GM10266 (cell line): ENCODE results near the gene BICDL1.

Experiments used
- DNase-seq: peaks from one replicate; pipeline ENCODE4 v3.0.0; 2012; ENCODE audit errors: extremely low spot score
- TF ChIP-seq, protein P1 (sequence below): IDR thresholded peaks from 2 replicates; pipeline ENCODE4 v1.5.1; 2012; ENCODE audit warnings: mild to moderate bottlenecking, low read depth; ENCODE audit not compliant: control insufficient read depth, insufficient read depth; ENCODE audit errors: missing control alignments

BICDL1 gene

DNA sequence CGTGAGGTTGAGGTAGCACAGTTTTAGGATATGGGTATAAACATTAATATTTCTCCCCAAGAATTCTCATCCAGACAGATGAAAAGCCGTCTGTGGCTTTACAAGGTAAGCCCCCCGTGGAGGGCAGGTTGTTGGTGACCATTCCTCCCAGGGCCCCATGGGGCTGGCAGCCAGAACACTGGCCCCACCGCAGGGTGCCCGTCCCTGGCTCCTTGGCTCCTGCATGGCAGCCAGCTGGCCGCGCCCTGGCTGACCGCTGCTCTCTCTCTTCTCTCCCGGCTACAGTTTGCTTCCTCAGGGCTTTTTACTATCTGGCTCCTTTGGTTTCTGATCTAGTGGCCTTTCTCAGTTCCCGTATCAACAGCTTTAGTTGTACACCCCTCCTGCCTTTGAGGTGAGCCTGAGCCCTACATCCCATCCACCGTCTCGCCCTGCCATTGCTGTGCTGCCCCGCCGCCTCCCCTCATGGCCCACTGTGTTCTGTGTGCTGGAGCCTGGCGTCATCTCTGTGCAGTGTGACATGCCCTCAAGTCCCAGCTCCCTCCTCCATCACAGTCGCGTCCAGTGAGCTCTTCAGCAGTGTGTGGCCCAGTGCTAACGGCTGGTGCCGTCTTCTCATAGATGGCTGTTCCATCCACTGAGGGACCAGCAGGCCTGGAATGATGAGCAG is 101.7 kb downstream of the BICDL1 start:
- TF ChIP-seq, protein P1, sequence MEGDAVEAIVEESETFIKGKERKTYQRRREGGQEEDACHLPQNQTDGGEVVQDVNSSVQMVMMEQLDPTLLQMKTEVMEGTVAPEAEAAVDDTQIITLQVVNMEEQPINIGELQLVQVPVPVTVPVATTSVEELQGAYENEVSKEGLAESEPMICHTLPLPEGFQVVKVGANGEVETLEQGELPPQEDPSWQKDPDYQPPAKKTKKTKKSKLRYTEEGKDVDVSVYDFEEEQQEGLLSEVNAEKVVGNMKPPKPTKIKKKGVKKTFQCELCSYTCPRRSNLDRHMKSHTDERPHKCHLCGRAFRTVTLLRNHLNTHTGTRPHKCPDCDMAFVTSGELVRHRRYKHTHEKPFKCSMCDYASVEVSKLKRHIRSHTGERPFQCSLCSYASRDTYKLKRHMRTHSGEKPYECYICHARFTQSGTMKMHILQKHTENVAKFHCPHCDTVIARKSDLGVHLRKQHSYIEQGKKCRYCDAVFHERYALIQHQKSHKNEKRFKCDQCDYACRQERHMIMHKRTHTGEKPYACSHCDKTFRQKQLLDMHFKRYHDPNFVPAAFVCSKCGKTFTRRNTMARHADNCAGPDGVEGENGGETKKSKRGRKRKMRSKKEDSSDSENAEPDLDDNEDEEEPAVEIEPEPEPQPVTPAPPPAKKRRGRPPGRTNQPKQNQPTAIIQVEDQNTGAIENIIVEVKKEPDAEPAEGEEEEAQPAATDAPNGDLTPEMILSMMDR = no peak
- DNase-seq = no peak

DNA sequence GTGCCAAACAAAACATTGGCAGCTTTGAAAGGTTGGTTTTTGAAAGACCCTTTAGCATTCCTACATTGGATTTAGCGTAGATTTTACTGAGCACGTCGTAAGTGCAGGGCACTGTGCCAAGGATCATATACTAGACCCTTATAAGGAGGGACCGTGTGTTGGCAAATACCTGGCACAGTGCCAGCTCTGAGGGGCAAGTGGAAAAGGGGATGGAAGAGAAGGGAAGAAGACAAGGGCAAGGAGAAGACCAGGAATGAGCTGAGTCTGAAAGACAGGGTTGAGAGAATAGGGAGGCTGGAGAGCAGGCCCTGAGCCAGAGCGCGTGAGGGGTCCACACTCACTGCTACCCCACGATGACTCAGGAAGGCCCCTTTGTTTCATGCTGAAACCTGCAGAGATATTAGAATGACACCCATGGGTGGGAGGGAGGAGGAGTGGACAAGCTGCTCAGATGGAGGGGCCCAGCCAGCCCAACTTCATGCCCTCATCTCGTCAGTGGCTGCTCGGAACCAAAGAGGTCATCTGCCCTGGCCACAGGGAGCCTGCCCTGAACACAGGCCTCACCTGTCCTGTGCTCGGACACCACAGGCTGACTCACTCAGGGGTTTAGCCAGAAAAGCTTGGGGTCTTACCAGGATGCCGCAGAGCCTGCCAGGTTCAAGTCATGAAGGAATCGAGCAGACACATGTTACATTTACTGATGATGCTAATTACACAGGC is 102.5 kb downstream of the BICDL1 start:
- TF ChIP-seq, protein P1 = no peak
- no peak for DNase-seq

DNA sequence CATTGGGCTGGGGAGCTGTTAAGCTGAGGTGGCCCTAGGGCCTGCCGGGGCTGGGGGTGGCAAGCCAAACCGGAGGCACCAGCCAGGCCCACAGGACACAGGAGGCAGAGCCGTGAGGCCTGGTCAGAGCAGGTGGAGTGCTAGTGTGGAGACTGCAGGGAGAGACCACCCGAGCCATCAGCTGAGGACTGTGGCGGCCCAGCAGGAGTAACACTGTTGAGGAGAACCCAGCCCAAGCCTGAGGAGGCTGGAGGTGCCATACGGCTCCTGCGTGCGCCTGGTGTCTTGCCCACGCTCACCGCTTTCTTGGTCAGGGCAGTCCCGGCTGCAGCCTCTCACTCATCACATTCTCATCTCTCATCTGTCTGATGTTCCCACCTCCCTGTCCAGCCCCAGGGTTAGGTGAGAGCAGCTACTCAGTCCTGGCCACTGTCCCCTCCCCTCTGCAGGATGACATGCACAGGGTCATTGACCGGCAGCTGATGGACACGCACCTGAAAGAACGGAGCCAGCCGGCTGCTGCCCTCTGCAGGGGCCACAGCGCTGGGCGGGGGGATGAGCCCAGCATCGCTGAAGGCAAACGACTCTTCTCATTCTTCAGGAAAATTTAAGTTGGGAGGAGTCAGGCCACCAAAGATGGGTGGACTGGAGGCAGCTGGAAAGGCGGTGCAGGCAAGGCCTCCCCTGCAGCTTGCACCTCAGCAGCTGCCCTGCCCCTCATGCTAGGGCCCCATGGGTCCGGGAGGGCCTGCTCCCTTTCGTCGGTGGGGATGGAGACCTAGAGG is 103.7 kb downstream of the BICDL1 start:
- DNase-seq = no peak
- TF ChIP-seq, protein P1 = no peak

DNA sequence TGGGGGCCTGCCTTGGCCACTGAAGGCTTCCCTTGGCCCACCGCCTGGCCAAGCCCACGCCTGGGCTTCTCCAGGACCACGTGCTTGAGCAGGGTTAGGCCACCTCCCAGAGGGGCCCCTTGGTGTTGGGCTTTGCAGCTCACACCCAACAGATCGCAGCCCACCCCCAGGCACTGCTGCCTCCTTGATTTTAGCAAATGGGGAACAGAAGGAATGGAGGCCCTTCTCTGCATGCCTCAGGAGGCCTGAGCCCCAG is 104.2 kb downstream of the BICDL1 start:
- TF ChIP-seq, protein P1 = no peak
- DNase-seq = no peak

DNA sequence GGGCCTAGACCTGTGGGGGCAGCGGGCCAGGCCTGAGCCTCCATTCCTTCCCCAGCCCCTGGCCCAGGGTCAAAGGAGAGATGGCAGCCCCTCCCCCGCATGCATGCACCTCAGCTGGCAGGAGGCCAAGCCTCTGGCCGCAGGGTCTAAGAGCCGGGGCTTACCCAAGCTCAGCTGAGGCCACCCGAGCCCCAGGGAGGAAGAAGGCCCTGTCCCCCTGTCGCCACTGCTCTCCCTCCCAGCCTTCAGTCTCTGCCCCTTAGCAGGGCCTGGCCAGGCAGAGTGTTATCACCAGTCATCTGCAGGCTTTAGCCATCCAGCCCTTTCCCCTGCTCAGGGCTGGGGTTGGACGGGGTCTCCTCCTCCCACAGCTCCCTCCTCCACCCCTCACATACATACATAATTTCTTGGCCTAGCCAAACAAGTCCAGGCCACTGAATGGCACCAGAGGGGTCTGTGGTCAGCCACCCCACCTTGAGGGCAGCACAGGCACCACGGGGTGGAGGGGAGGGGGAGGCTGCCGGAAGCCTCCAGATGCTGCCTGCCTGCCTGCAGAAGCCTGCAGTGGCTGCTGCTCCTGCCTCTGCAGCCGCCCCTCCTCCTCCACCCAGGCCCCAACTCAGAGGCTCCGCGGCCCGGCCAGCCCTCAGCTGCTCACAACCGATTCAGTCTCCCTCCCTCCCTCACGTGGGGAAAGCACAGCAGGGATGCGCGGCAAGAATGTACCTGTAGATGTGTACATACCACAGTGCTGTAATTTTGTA is 104.7 kb downstream of the BICDL1 start:
- TF ChIP-seq, protein P1 = no peak
- no peak for DNase-seq

DNA sequence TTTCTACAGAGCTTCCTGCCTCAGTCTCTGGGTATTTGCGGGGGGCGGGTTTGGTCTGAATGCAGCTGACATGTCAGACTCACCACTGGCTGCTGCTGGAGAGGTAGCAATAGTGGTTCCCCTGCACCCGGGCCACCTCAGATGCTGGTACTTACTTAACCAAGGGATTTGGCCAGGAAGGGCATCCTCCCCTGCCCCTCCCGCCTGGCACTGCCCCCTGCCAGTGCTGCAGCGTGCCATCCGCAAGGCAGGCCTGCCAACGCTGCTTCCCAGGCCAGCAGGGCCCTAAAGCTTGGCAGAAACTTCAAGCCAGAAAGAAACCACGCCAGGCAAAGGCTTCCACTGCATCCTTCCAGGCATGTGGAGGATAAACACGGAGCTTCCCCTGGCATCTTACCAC is 105.4 kb downstream of the BICDL1 start:
- no peak for DNase-seq
- TF ChIP-seq, protein P1 = no peak
